MG63 (cell line): Measurements from ENCODE around the gene BRD1. TPM values are rescaled to one million over a fixed set of nuclear protein-coding genes. Genes with fewer than 3 reads are reported as not detected.
"Not testable (repeated sequence)": the region's sequence is repeated elsewhere in the genome, so short reads cannot be mapped to it uniquely, and the experiment has no call there.

ENCODE experiments used
- DNase-seq: peaks from one replicate; pipeline ENCODE4 v3.0.0-alpha.2; 2020
- H3K27me3 ChIP-seq: fragments of 250-450 bp; sonication (Bioruptor Pico); 2 replicates; pipeline ENCODE4 v1.5.1; 2020; ENCODE audit warnings: mild to moderate bottlenecking, moderate library complexity
- H3K36me3 ChIP-seq: fragments of 250-450 bp; sonication (Bioruptor Pico); 2 replicates; pipeline ENCODE4 v1.5.1; 2020; ENCODE audit warnings: mild to moderate bottlenecking, moderate library complexity
- H3K4me3 ChIP-seq: fragments of 250-450 bp; sonication (Bioruptor Pico); 2 replicates; pipeline ENCODE4 v1.5.1; 2020; ENCODE audit warnings: mild to moderate bottlenecking, moderate library complexity
- H3K9me3 ChIP-seq: fragments of 250-450 bp; sonication (Bioruptor Pico); 2 replicates; pipeline ENCODE4 v1.5.1; 2020; ENCODE audit warnings: mild to moderate bottlenecking, moderate library complexity
- total RNA-seq: library from RNA; depleted of rRNA; stranded (reverse); fragments of >200 nt; shearing (Covaris generic); gene quantifications from 2 replicates; pipeline ENCODE4 v1.2.3, GENCODE V29; 2014; ENCODE audit warnings: low replicate concordance

The BRD1 gene
- total RNA-seq, 1 experiment from 2014 or later = 18.0 TPM

- no peak for DNase-seq
- H3K36me3 ChIP-seq = 0 out of 2 replicates have a peak, but pooled peaks cover 2% of the 10 kb centered on the region
- H3K4me3 ChIP-seq = no peak overlapping the region
- H3K27me3 ChIP-seq = no peaks in the 10 kb centered on the region
- no peaks in the 10 kb centered on the region for H3K9me3 ChIP-seq
These were observed 29.3 kb upstream of the BRD1 start for GRCh38 chr22:49856766-49857618.

GRCh38 chr22:49856343-49856742 lies 28.7 kb upstream of the BRD1 start:
- 0 out of 2 replicates have a peak, but pooled peaks cover 2% of the 10 kb centered on the region for H3K36me3 ChIP-seq
- H3K4me3 ChIP-seq = no peak overlapping the region
- DNase-seq = no peak

GRCh38 chr22:49855251-49855911 lies 27.7 kb upstream of the BRD1 start:
- Histone ChIP-seq H3K27me3 (no peaks in the 10 kb centered on the region), H3K4me3 (peak overlapping the region; percentile 66), H3K9me3 (no peaks in the 10 kb centered on the region), H3K36me3 (0 out of 2 replicates have a peak, but pooled peaks cover 2% of the 10 kb centered on the region)
- no peak for DNase-seq

More at GRCh38 chr22:49856343-49856742, 28.7 kb upstream of the BRD1 start:
- Histone ChIP-seq H3K27me3 (no peaks in the 10 kb centered on the region), H3K9me3 (no peaks in the 10 kb centered on the region)

- H3K9me3 ChIP-seq = no peaks in the 10 kb centered on the region
- peak overlapping the region; percentile 66 for H3K4me3 ChIP-seq
- peaks cover 9% of the 10 kb centered on the region for H3K27me3 ChIP-seq
- H3K36me3 ChIP-seq = 0 out of 2 replicates have a peak, but pooled peaks cover 2% of the 10 kb centered on the region
- DNase-seq = peak; percentile 14
These were observed 26.5 kb upstream of the BRD1 start for GRCh38 chr22:49853981-49854831.

- H3K36me3 ChIP-seq = 0 out of 2 replicates have a peak, but pooled peaks cover 2% of the 10 kb centered on the region
- H3K9me3 ChIP-seq = no peaks in the 10 kb centered on the region
- DNase-seq = peak; percentile 94
- peak within 1 kb of the TSS; percentile 80 for H3K4me3 ChIP-seq
- H3K27me3 ChIP-seq = peaks cover 19% of the 10 kb centered on the region
These were observed 25.5 kb upstream of the BRD1 start, which contains the start of gene ZBED4 for GRCh38 chr22:49852898-49853894. Gene ZBED4 (plus strand): TSS chr22:49853844. CDS start chr22:49883663, 29,819 bp downstream.

GRCh38 chr22:49852568-49852897 lies 24.9 kb upstream of the BRD1 start:
- Histone ChIP-seq H3K4me3 (peak overlapping the region; percentile 80), H3K27me3 (peaks cover 26% of the 10 kb centered on the region)
- H3K36me3 ChIP-seq, H3K9me3 ChIP-seq, DNase-seq: not testable (repeated sequence)

- H3K36me3 ChIP-seq = no peaks in the 10 kb centered on the region
- peaks cover 37% of the 10 kb centered on the region for H3K27me3 ChIP-seq
- no peak for DNase-seq
- no peaks in the 10 kb centered on the region for H3K9me3 ChIP-seq
- H3K4me3 ChIP-seq = no peak overlapping the region
These were observed 23.5 kb upstream of the BRD1 start for GRCh38 chr22:49850959-49851802.

- Histone ChIP-seq H3K4me3 (no peak overlapping the region), H3K9me3 (no peaks in the 10 kb centered on the region), H3K27me3 (peaks cover 40% of the 10 kb centered on the region), H3K36me3 (no peaks in the 10 kb centered on the region)
- no peak for DNase-seq
These were observed 22.6 kb upstream of the BRD1 start for GRCh38 chr22:49850021-49850911.

GRCh38 chr22:49849161-49850020 lies 21.7 kb upstream of the BRD1 start:
- no peak overlapping the region for H3K4me3 ChIP-seq
- no peaks in the 10 kb centered on the region for H3K36me3 ChIP-seq
- no peak for DNase-seq
- H3K9me3 ChIP-seq = no peaks in the 10 kb centered on the region
- H3K27me3 ChIP-seq = peaks cover 46% of the 10 kb centered on the region

GRCh38 chr22:49848690-49849160 lies 21.1 kb upstream of the BRD1 start:
- no peak for DNase-seq
- Histone ChIP-seq H3K36me3 (no peaks in the 10 kb centered on the region), H3K4me3 (no peak overlapping the region), H3K27me3 (peaks cover 46% of the 10 kb centered on the region), H3K9me3 (no peaks in the 10 kb centered on the region)

GRCh38 chr22:49847751-49848689 lies 20.3 kb upstream of the BRD1 start:
- Histone ChIP-seq H3K36me3 (no peaks in the 10 kb centered on the region), H3K4me3 (no peak overlapping the region), H3K9me3 (no peaks in the 10 kb centered on the region), H3K27me3 (peaks cover 46% of the 10 kb centered on the region)
- DNase-seq = no peak
